Measurements from ENCODE around the gene APRT.

APRT gene

DNA sequence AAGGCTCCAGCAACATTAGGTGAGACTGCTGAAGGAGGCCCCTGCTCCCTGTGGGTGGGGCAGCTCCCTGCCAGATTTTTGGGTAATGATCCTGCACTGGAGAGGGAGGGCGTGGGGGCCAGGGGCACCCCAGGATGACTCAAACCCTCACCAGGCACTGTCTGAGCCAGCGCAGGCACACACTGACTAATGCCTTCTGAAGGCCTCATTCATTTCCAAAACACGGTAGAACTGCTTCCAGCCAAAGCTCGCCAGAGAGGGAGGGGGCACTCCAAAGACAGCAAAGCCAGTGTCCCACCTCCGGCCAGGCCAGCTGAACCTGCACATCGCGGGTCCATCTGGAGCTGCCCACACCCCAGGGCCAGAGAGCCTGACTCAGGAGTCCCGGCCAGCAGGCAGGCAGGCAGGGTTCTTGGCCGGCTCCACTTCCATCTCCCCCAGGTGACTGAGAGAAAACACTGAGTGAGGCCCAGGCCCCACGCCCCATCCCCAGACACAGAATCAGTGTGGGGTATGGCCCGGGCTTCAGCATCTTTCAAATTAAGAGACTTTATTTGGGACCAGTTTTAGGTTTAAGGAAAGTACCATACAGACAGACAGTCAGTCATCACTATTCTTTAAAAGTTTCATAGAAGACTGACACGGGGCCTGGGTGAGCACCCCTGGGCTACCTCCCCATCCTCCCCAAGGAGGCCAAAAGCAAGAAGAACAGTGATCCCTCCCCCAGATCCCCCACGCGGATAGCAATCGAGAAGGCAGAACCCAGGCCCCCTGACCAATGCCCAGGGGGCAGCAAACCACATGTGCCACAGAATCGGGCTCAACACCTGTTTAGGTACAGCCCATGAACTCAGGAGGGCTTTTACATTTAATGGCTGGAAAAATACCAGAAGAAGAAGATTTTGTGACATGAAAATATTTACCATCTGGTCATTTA lies 29.0 kb downstream of the APRT start:
- Histone ChIP-seq H3K4me2 (ENCODE audit: low read length) (peak overlapping the region; percentile 92), H3K27me3 (ENCODE audit: control insufficient read depth, low read length) (no peaks in the 10 kb centered on the region), H3K79me2 (ENCODE audit: control insufficient read depth, low read length) (peaks cover 80% of the 10 kb centered on the region), H3F3A (ENCODE audit: control insufficient read depth, insufficient read depth) (peaks cover 6% of the 10 kb centered on the region), H3K4me3 (ENCODE audit: low read length) (peak overlapping the region; percentile 98), H3K9me2 (replicated peaks; ENCODE audit: control insufficient read depth, low read length) (no peaks in the 10 kb centered on the region), H3K4me1 (ENCODE audit: control insufficient read depth, low read length) (peaks cover 46% of the 10 kb centered on the region), H3K27ac (ENCODE audit: low read depth, low read length) (peak overlapping the region; percentile 52; the same call in 1 of the 2 replicates), H3K9me3 (ENCODE audit: control insufficient read depth, insufficient read depth, low read length) (no peaks in the 10 kb centered on the region), H3K36me3 (ENCODE audit: control insufficient read depth, low read length) (peaks cover 55% of the 10 kb centered on the region), H4K20me1 (ENCODE audit: control insufficient read depth, insufficient read depth, low read depth, low read length) (peaks cover 20% of the 10 kb centered on the region)
- TF ChIP-seq, protein P1, sequence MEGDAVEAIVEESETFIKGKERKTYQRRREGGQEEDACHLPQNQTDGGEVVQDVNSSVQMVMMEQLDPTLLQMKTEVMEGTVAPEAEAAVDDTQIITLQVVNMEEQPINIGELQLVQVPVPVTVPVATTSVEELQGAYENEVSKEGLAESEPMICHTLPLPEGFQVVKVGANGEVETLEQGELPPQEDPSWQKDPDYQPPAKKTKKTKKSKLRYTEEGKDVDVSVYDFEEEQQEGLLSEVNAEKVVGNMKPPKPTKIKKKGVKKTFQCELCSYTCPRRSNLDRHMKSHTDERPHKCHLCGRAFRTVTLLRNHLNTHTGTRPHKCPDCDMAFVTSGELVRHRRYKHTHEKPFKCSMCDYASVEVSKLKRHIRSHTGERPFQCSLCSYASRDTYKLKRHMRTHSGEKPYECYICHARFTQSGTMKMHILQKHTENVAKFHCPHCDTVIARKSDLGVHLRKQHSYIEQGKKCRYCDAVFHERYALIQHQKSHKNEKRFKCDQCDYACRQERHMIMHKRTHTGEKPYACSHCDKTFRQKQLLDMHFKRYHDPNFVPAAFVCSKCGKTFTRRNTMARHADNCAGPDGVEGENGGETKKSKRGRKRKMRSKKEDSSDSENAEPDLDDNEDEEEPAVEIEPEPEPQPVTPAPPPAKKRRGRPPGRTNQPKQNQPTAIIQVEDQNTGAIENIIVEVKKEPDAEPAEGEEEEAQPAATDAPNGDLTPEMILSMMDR (IDR thresholded peaks at IDR 0.05; ENCODE audit: low read depth, low read length, poor library complexity, severe bottlenecking): no peak
- TF ChIP-seq EZH2phosphoT487 (IDR thresholded peaks at IDR 0.05; ENCODE audit: borderline replicate concordance, low read length): no peak

DNA sequence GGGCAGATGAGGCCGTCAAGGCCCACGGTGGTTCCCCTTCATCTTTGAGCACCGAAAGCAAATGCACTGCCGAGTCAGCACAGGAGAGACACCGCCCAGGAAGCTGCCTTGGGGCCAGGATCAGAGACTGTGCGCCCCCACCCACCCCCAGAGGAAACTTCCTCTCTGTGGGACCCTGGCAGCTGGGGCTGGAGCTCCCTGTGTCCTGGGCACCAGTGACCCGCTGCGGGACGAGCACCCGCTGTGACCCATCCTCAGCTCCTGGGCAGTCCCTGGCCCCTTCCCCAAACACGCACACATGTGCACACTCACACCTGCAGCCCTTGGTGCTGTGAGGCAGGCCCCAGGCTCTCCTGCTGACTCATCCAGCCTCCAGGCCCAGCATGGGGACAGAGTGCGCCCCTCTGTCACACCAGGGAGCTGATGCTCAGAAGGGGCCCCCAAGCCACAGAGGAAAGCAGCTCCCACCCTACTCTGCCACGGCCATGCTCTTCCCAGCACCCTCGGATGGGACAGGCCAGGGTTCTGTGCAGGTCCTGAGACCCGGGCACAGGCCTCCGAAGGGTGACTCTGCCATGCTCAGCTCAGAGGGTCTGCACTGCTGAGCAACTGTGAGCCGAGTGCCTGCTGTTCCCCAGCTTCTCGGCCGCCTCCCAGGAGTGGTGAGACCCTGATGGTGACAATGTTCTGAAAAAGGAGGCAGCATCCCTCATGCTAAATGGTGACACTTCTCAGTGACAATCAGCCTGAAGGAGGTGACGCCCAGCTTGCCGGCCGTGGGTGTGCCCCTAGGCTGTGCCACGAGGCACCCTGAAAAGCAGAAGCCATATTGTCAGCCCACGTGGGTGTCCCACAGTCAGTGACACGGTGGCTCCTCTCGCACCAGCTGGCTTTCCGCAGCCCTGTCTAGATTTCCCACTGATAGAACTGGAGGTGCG lies 30.3 kb downstream of the APRT start:
- peak overlapping the region; percentile 92 for H3K4me2 ChIP-seq (ENCODE audit: low read length)
- TF ChIP-seq EZH2phosphoT487 (IDR thresholded peaks at IDR 0.05; ENCODE audit: borderline replicate concordance, low read length): no peak
- TF ChIP-seq, protein P1 (IDR thresholded peaks at IDR 0.05; ENCODE audit: low read depth, low read length, poor library complexity, severe bottlenecking): no peak
- H4K20me1 ChIP-seq (ENCODE audit: control insufficient read depth, insufficient read depth, low read depth, low read length): peaks cover 20% of the 10 kb centered on the region
- no peaks in the 10 kb centered on the region for H3F3A ChIP-seq (ENCODE audit: control insufficient read depth, insufficient read depth)
- no peaks in the 10 kb centered on the region for H3K9me2 ChIP-seq (replicated peaks; ENCODE audit: control insufficient read depth, low read length)
- H3K9me3 ChIP-seq (ENCODE audit: control insufficient read depth, insufficient read depth, low read length): no peaks in the 10 kb centered on the region
- H3K79me2 ChIP-seq (ENCODE audit: control insufficient read depth, low read length): peaks cover 94% of the 10 kb centered on the region
- peaks cover 58% of the 10 kb centered on the region for H3K36me3 ChIP-seq (ENCODE audit: control insufficient read depth, low read length)
- peak overlapping the region; percentile 98 for H3K4me3 ChIP-seq (ENCODE audit: low read length)
- peak overlapping the region; percentile 6; the same call in 1 of the 2 replicates for H3K27ac ChIP-seq (ENCODE audit: low read depth, low read length)
- no peaks in the 10 kb centered on the region for H3K27me3 ChIP-seq (ENCODE audit: control insufficient read depth, low read length)
- peaks cover 46% of the 10 kb centered on the region for H3K4me1 ChIP-seq (ENCODE audit: control insufficient read depth, low read length)

DNA sequence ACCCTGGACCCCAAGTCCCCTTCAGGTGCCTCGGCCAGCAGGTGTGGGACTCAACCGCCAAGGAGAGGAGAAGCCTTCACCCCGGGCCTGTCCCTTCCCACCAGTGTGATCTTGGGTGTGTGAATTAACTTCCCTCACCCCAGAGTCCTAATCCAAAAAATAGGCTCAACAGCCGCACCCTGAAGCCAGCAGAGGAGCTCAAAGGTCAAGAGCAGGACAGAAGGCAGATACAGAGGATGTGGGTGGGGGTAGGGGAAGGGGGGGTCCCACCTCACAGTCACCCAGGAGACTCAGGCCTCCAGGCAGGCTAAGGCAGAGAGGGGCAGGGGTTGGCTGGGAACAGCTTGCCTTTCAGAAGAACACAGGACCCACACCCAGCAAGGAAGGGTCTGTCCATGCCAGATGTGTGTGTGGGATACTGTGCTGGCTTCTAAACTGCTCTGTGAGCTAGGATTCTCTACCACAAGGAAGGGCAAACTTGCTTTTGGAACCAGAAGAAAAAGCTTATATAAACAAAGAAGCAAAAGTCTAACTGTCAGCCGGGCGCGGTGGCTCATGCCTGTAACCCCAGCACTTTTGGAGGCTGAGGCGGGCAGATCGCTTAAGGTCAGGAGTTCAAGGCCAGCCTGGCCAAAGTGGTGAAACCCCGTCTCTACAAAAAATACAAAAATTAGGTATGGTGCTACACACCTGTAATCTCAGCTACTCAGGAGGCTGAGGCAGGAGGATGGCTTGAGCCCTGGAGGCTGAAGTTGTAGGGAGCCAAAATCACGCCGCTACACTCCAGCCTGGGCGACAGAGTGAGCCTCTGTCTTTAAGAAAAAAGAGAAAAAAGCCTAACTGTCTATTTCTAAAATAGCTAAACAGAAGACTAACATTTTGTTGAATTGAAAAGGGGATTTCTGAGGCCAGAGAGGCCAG lies 31.3 kb downstream of the APRT start:
- Histone ChIP-seq H3K36me3 (ENCODE audit: control insufficient read depth, low read length) (peaks cover 58% of the 10 kb centered on the region), H3K4me2 (ENCODE audit: low read length) (peak overlapping the region; percentile 92), H3K4me3 (ENCODE audit: low read length) (peak overlapping the region; percentile 98), H3K79me2 (ENCODE audit: control insufficient read depth, low read length) (peaks cover 100% of the 10 kb centered on the region), H3F3A (ENCODE audit: control insufficient read depth, insufficient read depth) (no peaks in the 10 kb centered on the region), H3K27ac (ENCODE audit: low read depth, low read length) (no peak overlapping the region), H3K27me3 (ENCODE audit: control insufficient read depth, low read length) (no peaks in the 10 kb centered on the region), H3K4me1 (ENCODE audit: control insufficient read depth, low read length) (peaks cover 41% of the 10 kb centered on the region), H3K9me2 (replicated peaks; ENCODE audit: control insufficient read depth, low read length) (no peaks in the 10 kb centered on the region), H4K20me1 (ENCODE audit: control insufficient read depth, insufficient read depth, low read depth, low read length) (peaks cover 20% of the 10 kb centered on the region), H3K9me3 (ENCODE audit: control insufficient read depth, insufficient read depth, low read length) (no peaks in the 10 kb centered on the region)
- TF ChIP-seq, protein P1 (IDR thresholded peaks at IDR 0.05; ENCODE audit: low read depth, low read length, poor library complexity, severe bottlenecking): no peak
- TF ChIP-seq EZH2phosphoT487 (IDR thresholded peaks at IDR 0.05; ENCODE audit: borderline replicate concordance, low read length): no peak

All from DOHH2 (cell line).